ENCODE results near the gene ASXL2. TPM values are rescaled to one million over a fixed set of nuclear protein-coding genes. Genes with fewer than 3 reads are reported as not detected.

The ASXL2 gene
- total and polyA plus RNA-seq, 2 of the 13 experiments (the other 11 are each of a cell fraction or from before 2014, with no cell fraction given), result 12.1 to 19.2 TPM

GRCh38 chr2:25877431-25878360 lies 591 bp downstream of the ASXL2 start:
- intact Hi-C loops (cut with micrococcal nuclease; ENCODE audit: unreplicated experiment) (no loop called here), in situ Hi-C loops (cut with HindIII; ENCODE audit: extremely low pct_ligation_motif_present, low pct_unique_long_range_greater_than_20kb) (no loop called here)
- peaks cover 6 to 13% of the 10 kb centered on the region in 2 experiments; a peak in 3 of 5 replicates for H3K36me3 ChIP-seq (replicated peaks in 1 of 2; ENCODE audit: control insufficient read depth in 1 of 2, insufficient read depth in 2 of 2, low read length in 2 of 2)
- H3K9me3 ChIP-seq (ENCODE audit: low read length), result no peaks in the 10 kb centered on the region
- FAIRE-seq, result peak; percentile 12
- peak; percentile 64 for ATAC-seq
- peak overlapping the region; percentile 94 for H3K4me2 ChIP-seq (ENCODE audit: low read depth, low read length)
- H3K79me2 ChIP-seq (ENCODE audit: insufficient read depth, low read length), result peaks cover 54% of the 10 kb centered on the region
- no peak overlapping the region for H2AFZ ChIP-seq (ENCODE audit: low read length)
- H3K4me3 ChIP-seq (replicated peaks in 1 of 3; ENCODE audit: insufficient read depth in 1 of 3, low read depth in 2 of 3, low read length in 3 of 3), result peak overlapping the region; percentile 97 to 100 (median 99)
- peak; percentile 76 for DNase-seq (ENCODE audit: low spot score)
- H3K27me3 ChIP-seq (ENCODE audit: control insufficient read depth in 1 of 2, insufficient read depth in 2 of 2, low read length in 2 of 2), result no peaks in the 10 kb centered on the region; a peak in 1 of 5 replicates
- H3K4me1 ChIP-seq (ENCODE audit: insufficient read depth, low read length), result peaks cover 64% of the 10 kb centered on the region
- TSS peak; percentile 66 for BruUV-seq (replicated peaks)
- under 1% methylated on average over 51 of the region's 64 CpGs for WGBS (ENCODE audit: low lambda C conversion rate)
- peak overlapping the region; percentile 96 for H3K9ac ChIP-seq (ENCODE audit: insufficient read depth, low read depth, low read length)
- H4K20me1 ChIP-seq (ENCODE audit: insufficient read depth, low read length), result peaks cover 18% of the 10 kb centered on the region
- H3K27ac ChIP-seq (ENCODE audit: extremely low read length, insufficient read depth, low read length), result peak overlapping the region; percentile 88
- ChIA-PET POLR2A (interaction anchor here (0.7 to 2.9 kb wide), 27 partner anchors 8 to 471 kb away, joined by 3 to 45 read pairs (median 5); partner anchors contain the start of genes HADHA, HADHB, RAB10 and SELENOI), CTCF (ENCODE audit: low intra/inter-chr PET ratio, low total read pairs) (no interaction called here)
- TF ChIP-seq ZSCAN9 (CRISPR knock-in tag; IDR thresholded peaks at IDR 0.05; ENCODE audit: borderline replicate concordance) (0 out of 2 replicates have a peak, but pooled peaks have one; percentile 36), ZBTB2 (CRISPR knock-in tag; IDR thresholded peaks at IDR 0.05; ENCODE audit: low read depth) (no peak; the same call in 1 of the 2 replicates), POLR2AphosphoS5 (IDR thresholded peaks at IDR 0.05; ENCODE audit: low read depth, low read length) (peak; percentile 52), KLF16 (CRISPR knock-in tag; IDR thresholded peaks at IDR 0.05) (0 out of 4 replicates have a peak, but pooled peaks of 1 of the 2 experiments have one; percentile 38), ZNF746 (CRISPR knock-in tag; IDR thresholded peaks at IDR 0.05) (0 out of 2 replicates have a peak, but pooled peaks have one; percentile 15), REXO4 (CRISPR knock-in tag; IDR thresholded peaks at IDR 0.05; ENCODE audit: borderline replicate concordance) (peak; percentile 72; the same call in 1 of the 2 replicates), ATF4 (CRISPR knock-in tag; IDR thresholded peaks at IDR 0.05) (no peak), AGO1 (IDR thresholded peaks at IDR 0.05; ENCODE audit: low read depth, low read length, poor library complexity, severe bottlenecking) (peak; percentile 39), HNRNPK (IDR thresholded peaks at IDR 0.05; ENCODE audit: low read depth, low read length, poor library complexity, severe bottlenecking) (peak; percentile 9), MTF1 (CRISPR knock-in tag; IDR thresholded peaks at IDR 0.05) (no peak), ZSCAN20 (CRISPR knock-in tag; IDR thresholded peaks at IDR 0.05; ENCODE audit: borderline replicate concordance) (no peak; the same call in 1 of the 2 replicates), HNRNPL (IDR thresholded peaks at IDR 0.05; ENCODE audit: low read depth, low read length) (0 out of 2 replicates have a peak, but pooled peaks have one; percentile 70), ZNF589 (CRISPR knock-in tag; conservative IDR thresholded peaks at IDR 0.05) (0 out of 2 replicates have a peak, but pooled peaks have one; percentile 62), HNRNPH1 (optimal IDR thresholded peaks at IDR 0.05; ENCODE audit: low read depth, low read length) (no peak), HHEX (CRISPR knock-in tag; IDR thresholded peaks at IDR 0.05) (0 out of 2 replicates have a peak, but pooled peaks have one; percentile 13), CCDC6 (CRISPR knock-in tag; IDR thresholded peaks at IDR 0.05) (peak; percentile 14; the same call in 1 of the 2 replicates)
- TF ChIP-seq, protein P1, sequence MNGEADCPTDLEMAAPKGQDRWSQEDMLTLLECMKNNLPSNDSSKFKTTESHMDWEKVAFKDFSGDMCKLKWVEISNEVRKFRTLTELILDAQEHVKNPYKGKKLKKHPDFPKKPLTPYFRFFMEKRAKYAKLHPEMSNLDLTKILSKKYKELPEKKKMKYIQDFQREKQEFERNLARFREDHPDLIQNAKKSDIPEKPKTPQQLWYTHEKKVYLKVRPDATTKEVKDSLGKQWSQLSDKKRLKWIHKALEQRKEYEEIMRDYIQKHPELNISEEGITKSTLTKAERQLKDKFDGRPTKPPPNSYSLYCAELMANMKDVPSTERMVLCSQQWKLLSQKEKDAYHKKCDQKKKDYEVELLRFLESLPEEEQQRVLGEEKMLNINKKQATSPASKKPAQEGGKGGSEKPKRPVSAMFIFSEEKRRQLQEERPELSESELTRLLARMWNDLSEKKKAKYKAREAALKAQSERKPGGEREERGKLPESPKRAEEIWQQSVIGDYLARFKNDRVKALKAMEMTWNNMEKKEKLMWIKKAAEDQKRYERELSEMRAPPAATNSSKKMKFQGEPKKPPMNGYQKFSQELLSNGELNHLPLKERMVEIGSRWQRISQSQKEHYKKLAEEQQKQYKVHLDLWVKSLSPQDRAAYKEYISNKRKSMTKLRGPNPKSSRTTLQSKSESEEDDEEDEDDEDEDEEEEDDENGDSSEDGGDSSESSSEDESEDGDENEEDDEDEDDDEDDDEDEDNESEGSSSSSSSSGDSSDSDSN (CRISPR knock-in tag; IDR thresholded peaks at IDR 0.05), result peak; percentile 77
